Activated naive CD4-positive, alpha-beta T cell treated with anti-CD3 and anti-CD28 coated beads, Interleukin-2, amount 10 ng/mL, durations not matched to agents 7 days and 5 days (primary cell): ENCODE results near the gene MOGAT1.
A peak's percentile ranks its signal among the peaks of the same experiment; 100 is the strongest.
"Not testable (repeated sequence)": the region's sequence is repeated elsewhere in the genome, so short reads cannot be mapped to it uniquely, and the experiment has no call there.

Experiments
- CTCF ChIA-PET: fragments of 350-600 bp; sonication (Branson Sonifier 250); formaldehyde crosslinking; loops from one replicate; lab custom pipeline; 2021; ENCODE audit warnings: antibody characterized with exemption; lab: Charles Lee
- DNase-seq: peaks from one replicate; pipeline ENCODE4 v3.0.0-alpha.2; 2020
- H3K27ac Mint-ChIP-seq: one replicate; pipeline ENCODE4 v1.8.0; 2021; ENCODE audit warnings: mild to moderate bottlenecking, moderate library complexity, mixed read lengths
- H3K27me3 Mint-ChIP-seq: one replicate; pipeline ENCODE4 v1.8.0; 2021; ENCODE audit warnings: mild to moderate bottlenecking, mixed read lengths
- H3K36me3 Mint-ChIP-seq: one replicate; pipeline ENCODE4 v1.8.0; 2021; ENCODE audit warnings: mixed read lengths
- H3K4me1 Mint-ChIP-seq: one replicate; pipeline ENCODE4 v1.8.0; 2021; ENCODE audit warnings: mixed read lengths
- H3K4me3 Mint-ChIP-seq: one replicate; pipeline ENCODE4 v1.8.0; 2021; ENCODE audit warnings: mild to moderate bottlenecking, moderate library complexity, mixed read lengths
- H3K9me3 Mint-ChIP-seq: one replicate; pipeline ENCODE4 v1.8.0; 2021; ENCODE audit warnings: mixed read lengths

MOGAT1 gene

GRCh38 chr2:222747526-222748160, 76.2 kb downstream of the MOGAT1 start:
- Mint-ChIP-seq H3K9me3 (no peaks in the 10 kb centered on the region), H3K27me3 (peaks cover 4% of the 10 kb centered on the region), H3K4me3 (no peak overlapping the region), H3K36me3 (no peaks in the 10 kb centered on the region), H3K27ac (no peak overlapping the region), H3K4me1 (peaks cover 20% of the 10 kb centered on the region)
- no peak for DNase-seq
- CTCF ChIA-PET, result no interaction called here

DNA sequence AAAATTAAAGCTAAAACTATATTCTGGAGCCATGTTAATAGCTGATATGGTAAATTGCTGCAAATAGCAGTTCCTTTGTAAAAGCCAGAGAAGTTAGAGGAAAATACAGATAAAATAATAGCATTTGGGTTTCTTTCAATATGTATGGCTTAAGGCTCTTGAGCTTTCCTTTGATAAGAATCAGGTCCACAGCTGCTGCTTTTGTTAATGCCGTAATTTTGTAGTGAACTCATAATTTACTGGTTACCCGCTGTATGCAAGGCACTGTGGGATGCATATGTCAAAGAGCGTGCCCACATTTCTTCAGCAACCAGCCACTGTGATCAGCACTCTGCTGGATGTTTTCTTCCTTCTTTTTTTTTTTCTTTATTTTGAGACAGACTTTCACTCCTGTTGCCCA, 79.1 kb downstream of the MOGAT1 start:
- no peak for DNase-seq
- H3K4me3 Mint-ChIP-seq, result no peak overlapping the region
- no peak overlapping the region for H3K27ac Mint-ChIP-seq
- H3K27me3 Mint-ChIP-seq, result peaks cover 8% of the 10 kb centered on the region
- CTCF ChIA-PET, result interaction anchor here (1.5 kb wide), 1 partner anchor 37 kb away, joined by 5 read pairs; no protein-coding TSS in a partner anchor
- H3K9me3 Mint-ChIP-seq, result no peaks in the 10 kb centered on the region
- H3K36me3 Mint-ChIP-seq, result no peaks in the 10 kb centered on the region
- peaks cover 17% of the 10 kb centered on the region for H3K4me1 Mint-ChIP-seq

DNA sequence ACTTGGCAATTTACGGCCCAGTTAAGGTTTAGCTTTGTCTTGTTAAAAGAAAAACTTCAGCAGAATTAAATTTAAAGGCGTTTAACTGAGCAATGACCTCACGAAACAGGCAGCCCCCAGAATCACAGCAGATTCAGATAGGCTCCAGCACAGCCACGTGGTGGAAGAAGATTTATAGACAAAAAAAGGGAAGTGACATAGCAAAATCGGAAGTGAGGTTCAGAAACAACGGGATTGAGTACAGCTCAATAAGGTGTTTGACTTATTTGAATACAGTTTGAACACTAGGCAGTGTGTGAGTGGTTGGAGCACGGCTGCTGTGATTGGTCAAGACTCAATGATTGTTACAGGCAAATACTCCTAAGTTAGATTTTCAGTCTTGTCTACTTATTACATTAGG, 79.8 kb downstream of the MOGAT1 start:
- CTCF ChIA-PET, result interaction anchor here (1.1 to 1.5 kb wide), 2 partner anchors 11 to 38 kb away, joined by 4 to 5 read pairs; no protein-coding TSS in a partner anchor
- peaks cover 17% of the 10 kb centered on the region for H3K4me1 Mint-ChIP-seq
- no peak overlapping the region for H3K27ac Mint-ChIP-seq
- H3K4me3 Mint-ChIP-seq, result no peak overlapping the region
- H3K36me3 Mint-ChIP-seq, result no peaks in the 10 kb centered on the region
- DNase-seq, result no peak
- peaks cover 9% of the 10 kb centered on the region for H3K27me3 Mint-ChIP-seq
- no peaks in the 10 kb centered on the region for H3K9me3 Mint-ChIP-seq

DNA sequence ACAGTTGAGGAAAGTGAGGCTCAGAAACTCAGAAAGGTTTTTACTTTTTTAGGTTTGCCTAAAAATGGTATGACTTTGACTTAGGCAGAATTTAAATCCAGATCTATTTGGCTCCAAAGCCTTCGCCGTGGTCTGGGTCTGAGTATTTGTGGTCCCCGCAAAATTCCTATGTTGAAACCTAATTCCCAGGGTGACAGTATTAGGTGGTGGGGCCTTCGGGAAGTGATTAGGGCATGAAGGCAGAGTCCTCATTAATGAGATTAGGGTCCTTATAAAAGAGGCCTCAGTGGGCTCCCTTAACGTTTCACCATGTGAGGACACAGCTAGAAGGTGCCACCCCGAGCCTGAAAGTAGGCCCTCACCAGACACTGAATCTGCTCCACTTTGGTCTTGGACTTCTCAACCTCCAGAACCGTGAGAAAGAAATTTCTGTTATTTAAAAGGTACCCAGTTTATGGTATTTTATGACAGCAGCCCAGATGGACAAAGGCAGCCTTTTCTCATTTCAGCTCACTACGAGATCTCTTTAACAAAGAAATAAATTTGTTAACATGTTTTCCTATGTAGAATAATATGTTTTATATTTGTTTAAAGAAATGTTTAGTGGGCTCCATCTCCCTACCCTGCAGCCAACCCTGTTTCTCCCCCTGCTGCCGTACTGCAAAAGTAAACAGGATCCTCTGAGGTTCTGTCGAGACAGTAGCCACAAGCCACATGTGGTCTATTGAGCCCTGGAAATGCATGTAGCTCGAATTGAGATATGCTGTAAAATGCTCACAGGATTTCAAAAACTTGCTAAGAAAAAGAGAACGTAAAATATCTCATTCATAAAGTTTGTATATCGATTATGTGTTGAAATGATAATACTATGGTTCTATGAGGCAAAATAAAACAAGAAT, 80.6 kb downstream of the MOGAT1 start:
- Mint-ChIP-seq H3K4me3 (no peak overlapping the region), H3K27ac (no peak overlapping the region), H3K27me3 (peaks cover 12% of the 10 kb centered on the region), H3K36me3 (no peaks in the 10 kb centered on the region), H3K4me1 (peaks cover 17% of the 10 kb centered on the region), H3K9me3 (no peaks in the 10 kb centered on the region)
- CTCF ChIA-PET, result interaction anchor here (1.0 to 1.6 kb wide), 4 partner anchors 12 to 61 kb away, joined by 4 to 7 read pairs (median 4); no protein-coding TSS in a partner anchor
- DNase-seq, result peak; percentile 54

GRCh38 chr2:222752746-222753145, 81.3 kb downstream of the MOGAT1 start:
- Mint-ChIP-seq H3K36me3 (no peaks in the 10 kb centered on the region), H3K27me3 (peaks cover 12% of the 10 kb centered on the region), H3K9me3 (no peaks in the 10 kb centered on the region), H3K27ac (no peak overlapping the region), H3K4me1 (peaks cover 14% of the 10 kb centered on the region), H3K4me3 (no peak overlapping the region)
- DNase-seq, result no peak
- CTCF ChIA-PET, result interaction anchor here (1.0 to 1.6 kb wide), 3 partner anchors 43 to 61 kb away, joined by 4 to 7 read pairs (median 5); no protein-coding TSS in a partner anchor

GRCh38 chr2:222753251-222753824, 81.9 kb downstream of the MOGAT1 start:
- H3K27ac Mint-ChIP-seq, result no peak overlapping the region
- peaks cover 12% of the 10 kb centered on the region for H3K27me3 Mint-ChIP-seq
- H3K36me3 Mint-ChIP-seq, result no peaks in the 10 kb centered on the region
- DNase-seq, result no peak
- no peaks in the 10 kb centered on the region for H3K9me3 Mint-ChIP-seq
- CTCF ChIA-PET, result interaction anchor here (1.0 to 1.6 kb wide), 4 partner anchors 44 to 186 kb away, joined by 3 to 7 read pairs (median 4); no protein-coding TSS in a partner anchor
- H3K4me1 Mint-ChIP-seq, result peaks cover 12% of the 10 kb centered on the region
- no peak overlapping the region for H3K4me3 Mint-ChIP-seq

DNA sequence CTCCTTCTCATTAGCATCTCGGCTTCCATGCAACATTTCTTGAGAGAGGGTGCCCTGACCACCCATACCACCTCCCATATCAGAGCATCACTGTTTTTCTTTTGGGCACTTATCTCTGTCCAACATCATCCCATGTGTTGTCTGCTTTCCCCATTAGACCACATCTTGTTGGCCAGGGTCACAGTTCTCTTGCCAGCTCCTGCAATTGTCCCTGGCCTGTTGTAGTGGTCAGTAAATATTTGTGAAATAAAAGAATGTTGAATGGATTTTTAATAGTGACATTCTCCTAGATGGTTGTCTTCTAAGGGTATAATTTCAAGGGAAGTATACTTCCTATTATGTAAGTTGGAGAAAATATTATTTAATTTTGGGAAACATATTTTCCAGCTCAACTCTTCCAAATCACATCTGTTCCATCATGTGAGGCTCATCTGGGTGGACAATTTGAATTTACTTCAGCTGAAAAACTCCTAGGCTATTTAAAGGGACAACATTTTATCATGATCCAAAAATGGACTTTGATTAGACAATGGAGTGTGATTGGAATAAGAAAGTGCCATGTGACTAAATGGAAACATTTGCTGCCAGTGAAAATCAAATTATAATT, 83.0 kb downstream of the MOGAT1 start:
- peaks cover 12% of the 10 kb centered on the region for H3K4me1 Mint-ChIP-seq
- H3K4me3 Mint-ChIP-seq, result no peak overlapping the region
- CTCF ChIA-PET, result interaction anchor here (1.2 kb wide), 1 partner anchor 185 kb away, joined by 3 read pairs; no protein-coding TSS in a partner anchor
- no peak overlapping the region for H3K27ac Mint-ChIP-seq
- H3K36me3 Mint-ChIP-seq, result no peaks in the 10 kb centered on the region
- no peaks in the 10 kb centered on the region for H3K9me3 Mint-ChIP-seq
- no peak for DNase-seq
- H3K27me3 Mint-ChIP-seq, result peaks cover 12% of the 10 kb centered on the region

- peaks cover 12% of the 10 kb centered on the region for H3K4me1 Mint-ChIP-seq
- H3K27ac Mint-ChIP-seq, H3K36me3 Mint-ChIP-seq, H3K4me3 Mint-ChIP-seq, H3K9me3 Mint-ChIP-seq, CTCF ChIA-PET, DNase-seq, H3K27me3 Mint-ChIP-seq: not testable (repeated sequence)
These were observed 84.1 kb downstream of the MOGAT1 start for GRCh38 chr2:222755593-222755992.

DNA sequence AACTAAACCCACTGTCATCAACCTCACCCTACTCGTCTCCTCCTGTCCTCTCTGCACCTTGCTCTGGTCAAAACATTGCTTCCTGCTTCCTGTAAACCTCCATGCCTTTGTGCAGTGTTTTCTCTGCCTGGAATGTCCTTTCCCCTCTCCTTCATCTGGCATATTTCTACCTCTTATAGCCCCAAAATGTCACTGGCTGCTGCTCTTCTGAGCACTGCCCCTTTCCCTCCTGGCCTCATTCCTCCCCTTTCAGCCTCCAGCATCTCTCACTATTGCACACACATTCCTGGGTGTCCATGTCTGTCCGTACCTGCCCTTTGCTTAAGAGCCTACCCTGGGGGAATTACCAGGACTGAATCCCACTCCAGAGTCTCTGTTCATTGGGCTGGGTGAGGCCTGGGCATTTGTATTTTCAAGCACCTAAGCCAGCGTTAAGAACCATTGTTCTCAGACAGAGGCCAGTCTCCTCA, 84.9 kb downstream of the MOGAT1 start:
- Mint-ChIP-seq H3K4me1 (peaks cover 11% of the 10 kb centered on the region), H3K9me3 (no peaks in the 10 kb centered on the region), H3K27ac (no peak overlapping the region), H3K36me3 (no peaks in the 10 kb centered on the region), H3K27me3 (peaks cover 8% of the 10 kb centered on the region), H3K4me3 (no peak overlapping the region)
- CTCF ChIA-PET, result no interaction called here
- DNase-seq, result no peak

GRCh38 chr2:222756951-222757650, 85.6 kb downstream of the MOGAT1 start:
- CTCF ChIA-PET, result no interaction called here
- peaks cover 11% of the 10 kb centered on the region for H3K27me3 Mint-ChIP-seq
- DNase-seq, result no peak
- H3K27ac Mint-ChIP-seq, result no peak overlapping the region
- peaks cover 9% of the 10 kb centered on the region for H3K4me1 Mint-ChIP-seq
- no peaks in the 10 kb centered on the region for H3K36me3 Mint-ChIP-seq
- H3K4me3 Mint-ChIP-seq, result no peak overlapping the region
- no peaks in the 10 kb centered on the region for H3K9me3 Mint-ChIP-seq
